ENCODE measurements around the gene UBE2D2. TPM values are rescaled to one million over a fixed set of nuclear protein-coding genes. Genes with fewer than 3 reads are reported as not detected.

The UBE2D2 gene
- total and polyA plus RNA-seq, 2 of the 13 experiments (the other 11 are each of a cell fraction or from before 2014, with no cell fraction given): 79.1 to 109 TPM

- no peak for TF ChIP-seq ZNF704 (CRISPR knock-in tag; IDR thresholded peaks at IDR 0.05; ENCODE audit: borderline replicate concordance)
- no peak; the same call in 1 of the 2 replicates for TF ChIP-seq ZFP91 (CRISPR knock-in tag; IDR thresholded peaks at IDR 0.05; ENCODE audit: borderline replicate concordance)
- TF ChIP-seq SP5 (CRISPR knock-in tag; IDR thresholded peaks at IDR 0.05; ENCODE audit: borderline replicate concordance, low read depth): peak; percentile 21; the same call in 1 of the 2 replicates
- no peak for TF ChIP-seq HMG20B (CRISPR knock-in tag; conservative IDR thresholded peaks at IDR 0.05)
- no peak for TF ChIP-seq NFATC3 (CRISPR knock-in tag; IDR thresholded peaks at IDR 0.05)
- TF ChIP-seq RXRB (CRISPR knock-in tag; IDR thresholded peaks at IDR 0.05; ENCODE audit: borderline replicate concordance): 0 out of 2 replicates have a peak, but pooled peaks have one; percentile 10
- TF ChIP-seq ZNF281 (CRISPR knock-in tag; IDR thresholded peaks at IDR 0.05; ENCODE audit: borderline replicate concordance): no peak
- TF ChIP-seq MTERF4 (CRISPR knock-in tag; IDR thresholded peaks at IDR 0.05): no peak
- TF ChIP-seq TCF7 (IDR thresholded peaks at IDR 0.05; ENCODE audit: low read depth): peak; percentile 88
- 0 out of 2 replicates have a peak, but pooled peaks have one; percentile 2 for TF ChIP-seq POLR2AphosphoS5 (IDR thresholded peaks at IDR 0.05; ENCODE audit: low read depth, low read length)
- TF ChIP-seq NFE2L2 (IDR thresholded peaks at IDR 0.05; ENCODE audit: low read length): no peak
- no peak for TF ChIP-seq CREB3 (CRISPR knock-in tag; IDR thresholded peaks at IDR 0.05)
- TF ChIP-seq ZNF574 (CRISPR knock-in tag; IDR thresholded peaks at IDR 0.05): no peak
- TF ChIP-seq ATF6 (CRISPR knock-in tag; conservative IDR thresholded peaks at IDR 0.05): no peak
- TF ChIP-seq ZFYVE20 (CRISPR knock-in tag; IDR thresholded peaks at IDR 0.05; ENCODE audit: borderline replicate concordance, low read depth): no peak
These were observed 89.0 kb downstream of the UBE2D2 start (continued) for GRCh38 chr5:139650031-139650688.
